Skeletal muscle satellite cell (primary cell): Measurements from ENCODE around the gene RXRB.
"Not testable (repeated sequence)": the region's sequence is repeated elsewhere in the genome, so short reads cannot be mapped to it uniquely, and the experiment has no call there.

Source experiments
- H3K27me3 ChIP-seq: 2 replicates; pipeline ENCODE4 v1.7.0; 2013; ENCODE audit warnings: low read length; ENCODE audit not compliant: control insufficient read depth, insufficient read depth
- H3K36me3 ChIP-seq: 2 replicates; pipeline ENCODE4 v1.7.0; 2013; ENCODE audit warnings: mild to moderate bottlenecking, control low read depth, low read length; ENCODE audit not compliant: insufficient read depth
- H3K4me1 ChIP-seq: 2 replicates; pipeline ENCODE4 v1.7.0; 2013; ENCODE audit warnings: low read length; ENCODE audit not compliant: control insufficient read depth, insufficient read depth
- H3K4me2 ChIP-seq: 2 replicates; pipeline ENCODE4 v1.7.0; 2013; ENCODE audit warnings: mild to moderate bottlenecking, low read length
- H3K4me3 ChIP-seq: 2 replicates; pipeline ENCODE4 v1.7.0; 2013; ENCODE audit warnings: low read length
- H3K9ac ChIP-seq: 2 replicates; pipeline ENCODE4 v1.7.0; 2013; ENCODE audit warnings: mild to moderate bottlenecking, low read depth, low read length, moderate library complexity
- H3K9me3 ChIP-seq: replicated peaks from 2 replicates; pipeline ENCODE4 v1.7.0; 2013; ENCODE audit warnings: mild to moderate bottlenecking, control low read depth, low read length

RXRB gene

GRCh38 chr6:33164176-33164575, 36.3 kb downstream of the RXRB start:
- Histone ChIP-seq H3K9ac (no peak overlapping the region), H3K9me3 (no peaks in the 10 kb centered on the region)

GRCh38 chr6:33163540-33163939, 36.9 kb downstream of the RXRB start:
- no peaks in the 10 kb centered on the region for H3K9me3 ChIP-seq
- H3K36me3 ChIP-seq, result no peaks in the 10 kb centered on the region
- H3K9ac ChIP-seq, result no peak overlapping the region
- H3K4me2 ChIP-seq, result no peak overlapping the region
- H3K4me3 ChIP-seq, result no peak overlapping the region
- peaks cover 17% of the 10 kb centered on the region for H3K4me1 ChIP-seq
- peaks cover 17% of the 10 kb centered on the region for H3K27me3 ChIP-seq

More at GRCh38 chr6:33164176-33164575, 36.3 kb downstream of the RXRB start:
- Histone ChIP-seq H3K27me3 (peaks cover 12% of the 10 kb centered on the region), H3K4me3 (no peak overlapping the region), H3K4me2 (no peak overlapping the region), H3K4me1 (peaks cover 17% of the 10 kb centered on the region), H3K36me3 (no peaks in the 10 kb centered on the region)

GRCh38 chr6:33161354-33162331, 38.8 kb downstream of the RXRB start:
- Histone ChIP-seq H3K4me2 (peak overlapping the region; percentile 90), H3K4me1 (peaks cover 17% of the 10 kb centered on the region)

GRCh38 chr6:33160728-33161344, 39.6 kb downstream of the RXRB start:
- Histone ChIP-seq H3K36me3 (no peaks in the 10 kb centered on the region), H3K9ac (peak overlapping the region; percentile 76), H3K27me3 (peaks cover 14% of the 10 kb centered on the region), H3K4me1 (peaks cover 17% of the 10 kb centered on the region), H3K9me3 (no peaks in the 10 kb centered on the region), H3K4me3 (peak overlapping the region; percentile 70), H3K4me2 (peak overlapping the region; percentile 90)

More at GRCh38 chr6:33161354-33162331, 38.8 kb downstream of the RXRB start:
- H3K9me3 ChIP-seq, result no peaks in the 10 kb centered on the region
- peak overlapping the region; percentile 70 for H3K4me3 ChIP-seq
- peak overlapping the region; percentile 76 for H3K9ac ChIP-seq
- H3K27me3 ChIP-seq, result peaks cover 17% of the 10 kb centered on the region
- H3K36me3 ChIP-seq, result no peaks in the 10 kb centered on the region

GRCh38 chr6:33160096-33160495, 40.4 kb downstream of the RXRB start:
- Histone ChIP-seq H3K9me3 (no peaks in the 10 kb centered on the region), H3K4me1 (peaks cover 17% of the 10 kb centered on the region)

GRCh38 chr6:33156964-33157363, 43.5 kb downstream of the RXRB start:
- Histone ChIP-seq H3K4me2 (no peak overlapping the region), H3K9ac (no peak overlapping the region), H3K36me3 (no peaks in the 10 kb centered on the region), H3K4me3 (no peak overlapping the region), H3K9me3 (no peaks in the 10 kb centered on the region), H3K4me1 (peaks cover 14% of the 10 kb centered on the region), H3K27me3 (peaks cover 16% of the 10 kb centered on the region)

More at GRCh38 chr6:33160096-33160495, 40.4 kb downstream of the RXRB start:
- no peaks in the 10 kb centered on the region for H3K36me3 ChIP-seq
- H3K4me3 ChIP-seq, result no peak overlapping the region
- H3K4me2 ChIP-seq, result no peak overlapping the region
- no peak overlapping the region for H3K9ac ChIP-seq
- peaks cover 14% of the 10 kb centered on the region for H3K27me3 ChIP-seq

- no peak overlapping the region for H3K4me2 ChIP-seq
- no peak overlapping the region for H3K9ac ChIP-seq
- H3K4me3 ChIP-seq, result no peak overlapping the region
- H3K27me3 ChIP-seq, result peaks cover 16% of the 10 kb centered on the region
- H3K4me1 ChIP-seq, result peaks cover 10% of the 10 kb centered on the region
- H3K9me3 ChIP-seq, result no peaks in the 10 kb centered on the region
- H3K36me3 ChIP-seq, result no peaks in the 10 kb centered on the region
Observed at GRCh38 chr6:33156561-33156960, 43.9 kb downstream of the RXRB start.

GRCh38 chr6:33154349-33154748, 46.1 kb downstream of the RXRB start:
- Histone ChIP-seq H3K4me1 (no peaks in the 10 kb centered on the region), H3K9ac (no peak overlapping the region), H3K36me3 (no peaks in the 10 kb centered on the region), H3K27me3 (peaks cover 26% of the 10 kb centered on the region), H3K4me2 (no peak overlapping the region), H3K9me3 (peaks cover 4% of the 10 kb centered on the region), H3K4me3 (no peak overlapping the region)

GRCh38 chr6:33151050-33151449, 49.4 kb downstream of the RXRB start:
- peaks cover 33% of the 10 kb centered on the region for H3K27me3 ChIP-seq
- no peak overlapping the region for H3K4me3 ChIP-seq
- no peak overlapping the region for H3K9ac ChIP-seq
- H3K4me1 ChIP-seq, result no peaks in the 10 kb centered on the region
- H3K4me2 ChIP-seq, result no peak overlapping the region
- H3K36me3 ChIP-seq, result no peaks in the 10 kb centered on the region
- H3K9me3 ChIP-seq, result peaks cover 4% of the 10 kb centered on the region

GRCh38 chr6:33150560-33150959, 49.9 kb downstream of the RXRB start:
- H3K4me1 ChIP-seq, H3K9ac ChIP-seq, H3K36me3 ChIP-seq, H3K9me3 ChIP-seq, H3K4me2 ChIP-seq, H3K4me3 ChIP-seq: not testable (repeated sequence)
- H3K27me3 ChIP-seq, result peaks cover 36% of the 10 kb centered on the region

GRCh38 chr6:33147807-33148666, 52.4 kb downstream of the RXRB start:
- Histone ChIP-seq H3K27me3 (peaks cover 33% of the 10 kb centered on the region), H3K4me1 (no peaks in the 10 kb centered on the region), H3K4me3 (no peak overlapping the region), H3K9ac (no peak overlapping the region), H3K4me2 (no peak overlapping the region), H3K36me3 (no peaks in the 10 kb centered on the region), H3K9me3 (peaks cover 4% of the 10 kb centered on the region)
